Thyroid gland (tissue), 4 donors: Measurements from ENCODE around the gene POLDIP3. TPM values are rescaled to one million over a fixed set of nuclear protein-coding genes. Genes with fewer than 3 reads are reported as not detected.

Experiments used
- DNase-seq, 2 donors: peaks; one replicate each; pipeline ENCODE4 v3.0.0-alpha.2; 2019
- H3K27ac ChIP-seq, 3 donors: fragments of 200-600 bp; sonication (generic); 1 replicate in 2 of 3; 2 replicates in 1 of 3; pipeline ENCODE4 v1.5.1; 2016 to 2019; ENCODE audit warnings: mild to moderate bottlenecking in 1 of 3, moderate library complexity in 1 of 3
- H3K27me3 ChIP-seq: fragments of 200-600 bp; sonication (generic); one replicate; pipeline ENCODE4 v1.5.1; 2019
- H3K36me3 ChIP-seq, 2 donors: fragments of 200-600 bp; sonication (generic); one replicate each; pipeline ENCODE4 v1.5.1; 2016 to 2019
- H3K4me1 ChIP-seq, 2 donors: fragments of 200-600 bp; sonication (generic); one replicate each; pipeline ENCODE4 v1.5.1; 2017 to 2019
- H3K4me3 ChIP-seq, 3 donors: fragments of 200-600 bp; sonication (generic); replicated peaks in 1 of 3; 1 replicate in 2 of 3; 2 replicates in 1 of 3; pipeline ENCODE4 v1.5.1; 2016; ENCODE audit warnings: mild to moderate bottlenecking in 1 of 3
- H3K9me3 ChIP-seq: fragments of 200-600 bp; sonication (generic); one replicate; pipeline ENCODE4 v1.5.1; 2017
- CTCF ChIP-seq, 6 experiments: fragments of 200-600 bp in 3 of 6; fragments of 450-650 bp in 3 of 6; sonication (generic) in 3 of 6; IDR thresholded peaks; one replicate each; pipeline ENCODE4 v1.5.1; 2016 to 2019; ENCODE audit warnings: antibody characterized with exemption in 6 of 6, mild to moderate bottlenecking in 2 of 6, inconsistent platforms in 1 of 6, moderate library complexity in 1 of 6
- POLR2A ChIP-seq, 2 donors: fragments of 450-650 bp; IDR thresholded peaks; one replicate each; pipeline ENCODE4 v1.6.1; 2017; ENCODE audit warnings: antibody characterized with exemption in 2 of 2, mild to moderate bottlenecking in 2 of 2, moderate library complexity in 1 of 2
- WGBS, 2 donors: methylation state at CpG; one replicate each; pipeline ENCODE4 v1.1.5; 2017; 5-methylcytosine and 5-hydroxymethylcytosine counted together
- intact Hi-C: fragments of 100-400 bp; cut with DNase I; formaldehyde crosslinking; loops from one replicate; pipeline ENCODE4 v1.15.1; 2023
- total RNA-seq, 4 donors: library from RNA; depleted of rRNA; stranded (reverse); fragments of >200 nt; gene quantifications; one replicate each; pipeline ENCODE4 v1.2.3, GENCODE V29; 2016

Gene POLDIP3
- total RNA-seq, 4 donors from 2014 or later = 46.1 to 55.4 (median 49.8) TPM

GRCh38 chr22:42623301-42623751 is 8.6 kb upstream of the POLDIP3 start:
- intact Hi-C loops = no loop called here
- Histone ChIP-seq H3K9me3 (no peaks in the 10 kb centered on the region), H3K4me3 (no peak overlapping the region), H3K27me3 (no peaks in the 10 kb centered on the region), H3K36me3 (peaks cover 32 to 40% of the 10 kb centered on the region in 2 donors), H3K27ac (peak overlapping the region in 1 of 3 donors; percentile 1), H3K4me1 (peaks cover 8 to 27% of the 10 kb centered on the region in 2 donors)
- no peak for TF ChIP-seq CTCF (IDR thresholded peaks at IDR 0.05)
- TF ChIP-seq POLR2A (IDR thresholded peaks at IDR 0.05) = no peak
- no peak for DNase-seq
- WGBS, 2 donors = 82 to 83% methylated on average over 3 to 5 of the region's 18 CpGs

- H3K4me3 ChIP-seq = no peak overlapping the region
- no peaks in the 10 kb centered on the region for H3K27me3 ChIP-seq
- peaks cover 8 to 27% of the 10 kb centered on the region in 2 donors for H3K4me1 ChIP-seq
- no peak for DNase-seq
- TF ChIP-seq POLR2A (IDR thresholded peaks at IDR 0.05) = no peak
- no peak for TF ChIP-seq CTCF (IDR thresholded peaks at IDR 0.05)
- peaks cover 24 to 28% of the 10 kb centered on the region in 2 donors for H3K36me3 ChIP-seq
- H3K27ac ChIP-seq = peak overlapping the region in 2 of 3 donors; percentile 35 to 67
- WGBS, 2 donors = 89 to 95% methylated on average over 9 to 12 of the region's 20 CpGs
- no peaks in the 10 kb centered on the region for H3K9me3 ChIP-seq
- intact Hi-C loops = no loop called here
Observed at GRCh38 chr22:42622061-42622710, 7.5 kb upstream of the POLDIP3 start.

- H3K27ac ChIP-seq = peak overlapping the region in 2 of 3 donors; percentile 35 to 67
- intact Hi-C loops = no loop called here
- peak; percentile 77 to 84 for DNase-seq
- peaks cover 8 to 27% of the 10 kb centered on the region in 2 donors for H3K4me1 ChIP-seq
- no peaks in the 10 kb centered on the region for H3K9me3 ChIP-seq
- TF ChIP-seq CTCF (IDR thresholded peaks at IDR 0.05) (peak; percentile 70 to 88 (median 82)), POLR2A (IDR thresholded peaks at IDR 0.05) (no peak)
- H3K36me3 ChIP-seq = peaks cover 23% of the 10 kb centered on the region in 2 donors
- WGBS, 2 donors = 35 to 44% methylated on average over 7 to 11 of the region's 11 CpGs
- H3K4me3 ChIP-seq = no peak overlapping the region
- H3K27me3 ChIP-seq = no peaks in the 10 kb centered on the region
Observed at GRCh38 chr22:42621505-42622002, 6.9 kb upstream of the POLDIP3 start.

GRCh38 chr22:42620084-42620483 is 5.4 kb upstream of the POLDIP3 start:
- Histone ChIP-seq H3K27ac (peak overlapping the region in 1 of 3 donors; percentile 52), H3K27me3 (no peaks in the 10 kb centered on the region), H3K36me3 (peaks cover 9 to 11% of the 10 kb centered on the region in 2 donors), H3K9me3 (no peaks in the 10 kb centered on the region), H3K4me1 (peaks cover 8 to 40% of the 10 kb centered on the region in 2 donors), H3K4me3 (no peak overlapping the region)
- no peak for TF ChIP-seq CTCF (IDR thresholded peaks at IDR 0.05)
- no peak for TF ChIP-seq POLR2A (IDR thresholded peaks at IDR 0.05)
- WGBS, 2 donors = 92 to 96% methylated on average over 3 to 4 of the region's 4 CpGs
- intact Hi-C loops = no loop called here
- DNase-seq = no peak
